ENCODE data around the gene ATXN2.
"Not testable (repeated sequence)": the region's sequence is repeated elsewhere in the genome, so short reads cannot be mapped to it uniquely, and the experiment has no call there.

ATXN2 gene

DNA sequence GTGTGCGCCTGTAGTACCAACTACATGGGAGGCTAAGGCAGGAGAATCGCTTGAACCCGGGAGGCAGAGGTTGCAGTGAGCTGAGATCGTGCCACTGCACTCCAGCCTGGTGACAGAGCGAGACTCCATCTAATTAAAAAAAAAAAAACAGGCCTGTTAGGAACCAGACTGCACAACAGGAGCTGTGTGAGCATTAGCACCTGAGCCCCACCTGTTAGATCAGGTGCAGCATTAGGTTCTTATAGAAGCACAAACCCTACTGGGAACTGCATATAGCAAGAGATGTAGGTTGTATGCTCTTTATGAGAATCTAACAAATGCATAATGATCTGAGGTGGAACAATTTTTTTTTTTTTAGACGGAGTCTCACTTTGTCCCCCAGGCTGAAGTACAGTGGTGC lies 8.6 kb downstream of the ATXN2 start:
- FAIRE-seq (no peak), DNase-seq (ENCODE audit: insufficient read length, low spot score) (no peak)
- no peak for TF ChIP-seq POLR2A (IDR thresholded peaks at IDR 0.05; ENCODE audit: low read depth, low read length)

GRCh38 chr12:111589601-111590000 lies 9.5 kb downstream of the ATXN2 start:
- no peak for DNase-seq (ENCODE audit: insufficient read length, low spot score)
- TF ChIP-seq POLR2A (IDR thresholded peaks at IDR 0.05; ENCODE audit: low read depth, low read length) = no peak
- FAIRE-seq = no peak

DNA sequence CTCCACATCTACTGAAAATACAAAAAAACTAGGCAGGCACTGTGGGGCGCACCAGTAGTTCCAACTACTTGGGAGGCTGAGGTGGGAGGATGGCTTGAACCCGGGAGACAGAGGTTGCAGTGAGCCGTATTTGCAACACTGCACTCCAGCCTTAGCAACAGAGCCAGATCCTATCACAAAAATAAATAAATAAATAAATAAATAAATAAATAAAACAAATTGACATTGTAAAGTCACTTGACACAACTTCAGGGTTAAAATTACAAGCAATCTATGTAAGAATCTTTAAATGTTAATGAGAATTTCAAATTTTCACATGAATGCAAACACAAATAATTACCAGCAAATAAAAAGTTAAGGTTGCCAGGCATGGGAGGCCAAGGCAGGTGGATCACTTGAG lies 11.1 kb downstream of the ATXN2 start:
- no peak for TF ChIP-seq POLR2A (IDR thresholded peaks at IDR 0.05; ENCODE audit: low read depth, low read length)
- no peak for FAIRE-seq
- no peak for DNase-seq (ENCODE audit: insufficient read length, low spot score)

GRCh38 chr12:111586986-111587385 lies 12.1 kb downstream of the ATXN2 start:
- FAIRE-seq = no peak

GRCh38 chr12:111585690-111586089 lies 13.4 kb downstream of the ATXN2 start:
- DNase-seq (ENCODE audit: insufficient read length, low spot score) (no peak), FAIRE-seq (no peak)
- no peak for TF ChIP-seq POLR2A (IDR thresholded peaks at IDR 0.05; ENCODE audit: low read depth, low read length)

More at GRCh38 chr12:111586986-111587385, 12.1 kb downstream of the ATXN2 start:
- no peak for DNase-seq (ENCODE audit: insufficient read length, low spot score)
- TF ChIP-seq POLR2A (IDR thresholded peaks at IDR 0.05; ENCODE audit: low read depth, low read length) = no peak

DNA sequence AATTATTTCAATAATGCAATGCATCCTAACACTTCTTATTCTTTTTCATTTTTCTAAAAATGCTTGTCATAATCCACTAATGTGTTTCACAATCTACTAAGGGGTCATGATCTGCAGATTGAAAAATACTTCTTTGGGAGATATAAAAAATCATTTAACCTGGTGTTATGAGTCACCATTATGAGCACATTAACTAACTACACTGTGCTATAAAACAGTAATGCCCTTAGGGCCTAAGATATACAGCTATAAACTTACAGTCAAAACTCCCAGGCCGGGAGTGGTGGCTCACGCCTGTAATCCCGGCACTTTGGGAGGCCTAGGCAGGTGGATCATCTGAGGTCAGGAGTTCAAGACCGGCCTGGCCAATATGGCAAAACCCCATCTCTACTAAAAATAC lies 14.2 kb downstream of the ATXN2 start:
- FAIRE-seq = no peak

GRCh38 chr12:111583506-111583905 lies 15.6 kb downstream of the ATXN2 start:
- DNase-seq (ENCODE audit: insufficient read length, low spot score); FAIRE-seq: not testable (repeated sequence)

More for the DNA sequence above, 14.2 kb downstream of the ATXN2 start:
- TF ChIP-seq POLR2A (IDR thresholded peaks at IDR 0.05; ENCODE audit: low read depth, low read length) = no peak
- no peak for DNase-seq (ENCODE audit: insufficient read length, low spot score)

DNA sequence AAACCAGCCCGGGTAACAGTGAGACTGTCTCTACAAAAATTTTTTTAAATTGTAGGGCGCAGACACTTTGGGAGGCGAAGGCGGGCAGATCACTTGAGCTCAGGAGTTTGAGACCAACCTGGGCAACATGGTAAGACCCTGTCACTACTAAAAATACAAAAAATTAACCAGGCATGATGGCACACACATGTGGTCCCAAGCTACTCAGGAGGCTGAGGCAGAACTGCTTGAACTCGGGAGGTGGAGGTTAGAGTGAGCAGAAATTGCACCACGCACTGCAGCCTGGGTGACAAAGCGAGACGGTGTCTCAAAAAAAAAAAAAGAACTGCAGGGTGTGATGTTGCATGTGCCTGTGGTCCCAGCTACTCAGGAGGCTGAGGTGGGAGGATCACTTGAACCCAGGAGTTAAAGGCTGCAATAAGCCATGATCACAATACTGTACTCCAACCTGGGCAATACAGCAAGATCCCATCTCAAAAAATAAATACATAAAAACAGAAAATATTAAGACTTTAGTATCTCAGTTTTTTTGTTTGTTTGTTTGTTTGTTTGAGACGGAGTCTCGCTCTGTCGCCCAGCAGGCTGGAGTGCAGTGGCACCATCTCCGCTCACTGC lies 16.9 kb downstream of the ATXN2 start:
- FAIRE-seq (no peak), DNase-seq (ENCODE audit: insufficient read length, low spot score) (no peak)
- TF ChIP-seq POLR2A (IDR thresholded peaks at IDR 0.05; ENCODE audit: low read depth, low read length) = no peak

GRCh38 chr12:111581434-111582132 lies 17.5 kb downstream of the ATXN2 start:
- no peak for TF ChIP-seq POLR2A (IDR thresholded peaks at IDR 0.05; ENCODE audit: low read depth, low read length)
- no peak for FAIRE-seq
- DNase-seq (ENCODE audit: insufficient read length, low spot score) = no peak

DNA sequence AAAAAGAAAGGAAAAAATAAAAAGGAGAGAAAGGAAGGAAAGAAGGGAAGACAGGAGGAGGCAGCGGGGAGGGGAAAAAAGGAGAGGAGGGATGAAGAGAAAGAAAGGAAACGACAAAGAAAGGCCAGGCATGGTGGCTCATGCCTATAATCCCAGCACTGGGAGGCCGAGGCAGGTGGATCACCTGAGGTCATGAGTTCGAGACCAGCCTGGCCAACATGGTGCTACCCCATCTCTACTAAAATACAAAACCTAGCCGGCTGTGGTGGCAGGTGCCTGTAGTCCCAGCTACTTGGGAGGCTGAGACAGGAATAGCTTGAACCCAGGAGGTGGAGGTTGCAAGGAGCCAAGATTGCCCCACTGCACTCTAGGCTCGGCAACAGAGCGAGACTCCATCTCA lies 18.4 kb downstream of the ATXN2 start:
- no peak for DNase-seq (ENCODE audit: insufficient read length, low spot score)
- no peak for TF ChIP-seq POLR2A (IDR thresholded peaks at IDR 0.05; ENCODE audit: low read depth, low read length)
- FAIRE-seq = no peak

DNA sequence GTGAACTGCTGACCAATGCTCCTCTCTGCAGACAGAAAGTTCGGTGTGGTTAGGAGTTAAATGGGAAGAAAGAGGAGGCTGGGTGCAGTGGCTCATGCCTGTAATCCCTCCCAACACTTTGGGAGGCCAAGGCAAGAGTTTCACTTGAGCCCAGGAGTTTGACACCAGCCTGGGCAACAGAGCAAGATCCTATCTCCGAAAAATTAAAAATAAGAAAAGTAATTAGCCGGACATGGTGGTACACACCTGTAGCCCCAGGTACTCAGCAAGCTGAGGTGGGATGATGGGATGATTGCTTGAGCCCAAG lies 19.0 kb downstream of the ATXN2 start:
- FAIRE-seq = no peak
- no peak for TF ChIP-seq POLR2A (IDR thresholded peaks at IDR 0.05; ENCODE audit: low read depth, low read length)
- DNase-seq (ENCODE audit: insufficient read length, low spot score) = no peak

GRCh38 chr12:111578971-111579340 lies 20.2 kb downstream of the ATXN2 start:
- FAIRE-seq = no peak
- TF ChIP-seq POLR2A (IDR thresholded peaks at IDR 0.05; ENCODE audit: low read depth, low read length) = no peak
- DNase-seq (ENCODE audit: insufficient read length, low spot score) = no peak

- TF ChIP-seq POLR2A (IDR thresholded peaks at IDR 0.05; ENCODE audit: low read depth, low read length) = no peak
- DNase-seq (ENCODE audit: insufficient read length, low spot score) = peak; percentile 38
- peak; percentile 66 for FAIRE-seq
Observed at GRCh38 chr12:111578276-111578970, 20.7 kb downstream of the ATXN2 start.

GRCh38 chr12:111574797-111575443 lies 24.2 kb downstream of the ATXN2 start:
- FAIRE-seq = no peak
- no peak for DNase-seq (ENCODE audit: insufficient read length, low spot score)

More at GRCh38 chr12:111574797-111575443, 24.2 kb downstream of the ATXN2 start:
- no peak for TF ChIP-seq POLR2A (IDR thresholded peaks at IDR 0.05; ENCODE audit: low read depth, low read length)
